ENCODE results near the gene DCANP1.

DNA sequence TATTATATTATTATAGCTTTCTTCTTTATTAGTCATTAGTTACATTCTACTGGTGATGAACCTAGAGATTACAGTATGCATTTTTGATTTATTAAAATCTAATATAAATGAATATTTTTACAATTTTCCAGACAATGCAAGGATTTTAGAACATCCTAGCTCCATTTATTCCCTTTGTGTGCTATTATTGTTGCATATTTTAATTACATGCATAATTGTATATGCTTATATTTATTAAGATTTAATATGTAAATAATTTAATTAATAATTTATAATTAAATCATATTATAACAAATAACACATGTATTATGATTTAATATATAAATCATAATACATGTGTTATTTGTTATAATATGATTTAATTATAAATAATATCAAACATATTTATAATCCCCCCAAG is 24.7 kb downstream of the DCANP1 start:
- TF ChIP-seq POLR2AphosphoS5 (IDR thresholded peaks at IDR 0.05; ENCODE audit: low read depth, low read length), result no peak
- TF ChIP-seq, protein P1, sequence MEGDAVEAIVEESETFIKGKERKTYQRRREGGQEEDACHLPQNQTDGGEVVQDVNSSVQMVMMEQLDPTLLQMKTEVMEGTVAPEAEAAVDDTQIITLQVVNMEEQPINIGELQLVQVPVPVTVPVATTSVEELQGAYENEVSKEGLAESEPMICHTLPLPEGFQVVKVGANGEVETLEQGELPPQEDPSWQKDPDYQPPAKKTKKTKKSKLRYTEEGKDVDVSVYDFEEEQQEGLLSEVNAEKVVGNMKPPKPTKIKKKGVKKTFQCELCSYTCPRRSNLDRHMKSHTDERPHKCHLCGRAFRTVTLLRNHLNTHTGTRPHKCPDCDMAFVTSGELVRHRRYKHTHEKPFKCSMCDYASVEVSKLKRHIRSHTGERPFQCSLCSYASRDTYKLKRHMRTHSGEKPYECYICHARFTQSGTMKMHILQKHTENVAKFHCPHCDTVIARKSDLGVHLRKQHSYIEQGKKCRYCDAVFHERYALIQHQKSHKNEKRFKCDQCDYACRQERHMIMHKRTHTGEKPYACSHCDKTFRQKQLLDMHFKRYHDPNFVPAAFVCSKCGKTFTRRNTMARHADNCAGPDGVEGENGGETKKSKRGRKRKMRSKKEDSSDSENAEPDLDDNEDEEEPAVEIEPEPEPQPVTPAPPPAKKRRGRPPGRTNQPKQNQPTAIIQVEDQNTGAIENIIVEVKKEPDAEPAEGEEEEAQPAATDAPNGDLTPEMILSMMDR (IDR thresholded peaks at IDR 0.05 in 2 of 3, conservative IDR thresholded peaks at IDR 0.05 in 1 of 3; ENCODE audit: borderline replicate concordance in 1 of 3, insufficient read depth in 1 of 3, low read depth in 2 of 3, low read length in 2 of 3), result no peak
